Naive thymus-derived CD4-positive, alpha-beta T cell (primary cell): ENCODE measurements around the gene TUBB2B. TPM values are rescaled to one million over a fixed set of nuclear protein-coding genes. Genes with fewer than 3 reads are reported as not detected.

Experiments
- ATAC-seq: fragments of 150-1000 bp; cut with Tn5 transposase; 2 replicates; pipeline ENCODE4 v1.10.0; 2021; ENCODE audit warnings: mild to moderate bottlenecking, moderate library complexity
- CTCF ChIA-PET: fragments of 350-600 bp; sonication (Branson Sonifier 250); formaldehyde crosslinking; loops from one replicate; lab custom pipeline; 2021; ENCODE audit warnings: antibody characterized with exemption; lab: Charles Lee
- POLR2A ChIA-PET: fragments of 350-600 bp; sonication (Branson Sonifier 250); formaldehyde crosslinking; loops from one replicate; lab custom pipeline; 2021; ENCODE audit warnings: antibody characterized with exemption, inconsistent platforms; lab: Charles Lee
- DNase-seq, 9 donors: peaks; one replicate each; pipeline versions ENCODE4 v3.0.0 to v3.0.0-alpha.2; 2020 to 2022; ENCODE audit warnings: mixed read lengths in 1 of 9
- H3K27ac ChIP-seq: one replicate; pipeline ENCODE4 v1.7.0; 2013; ENCODE audit warnings: mild to moderate bottlenecking, low read depth, low read length, moderate library complexity
- H3K27me3 ChIP-seq, 2 donors: one replicate each; pipeline ENCODE4 v1.7.0; 2013; ENCODE audit warnings: low read length in 2 of 2, mild to moderate bottlenecking in 2 of 2, moderate library complexity in 2 of 2; ENCODE audit not compliant: control insufficient read depth in 2 of 2, insufficient read depth in 2 of 2
- H3K36me3 ChIP-seq, 3 experiments: 1 replicate in 2 of 3; 2 replicates in 1 of 3; pipeline ENCODE4 v1.7.0; 2013; ENCODE audit warnings: low read length in 3 of 3, mild to moderate bottlenecking in 3 of 3, moderate library complexity in 1 of 3; ENCODE audit not compliant: insufficient read depth in 3 of 3, control insufficient read depth in 2 of 3
- H3K4me1 ChIP-seq, 2 donors: one replicate each; pipeline ENCODE4 v1.7.0; 2013; ENCODE audit warnings: low read length in 2 of 2, mild to moderate bottlenecking in 2 of 2, moderate library complexity in 1 of 2; ENCODE audit not compliant: control insufficient read depth in 2 of 2, insufficient read depth in 2 of 2
- H3K4me3 ChIP-seq: 2 replicates; pipeline ENCODE4 v1.7.0; 2013; ENCODE audit warnings: mild to moderate bottlenecking, low read length
- H3K9me3 ChIP-seq, 3 experiments: 1 replicate in 2 of 3; 2 replicates in 1 of 3; pipeline ENCODE4 v1.7.0; 2013; ENCODE audit warnings: low read length in 3 of 3; ENCODE audit not compliant: control insufficient read depth in 2 of 3
- H3K27ac Mint-ChIP-seq, 9 donors: one replicate each; pipeline ENCODE4 v1.8.0; 2020 to 2022; ENCODE audit warnings: mixed read lengths in 9 of 9, mild to moderate bottlenecking in 8 of 9, moderate library complexity in 5 of 9, inconsistent platforms in 2 of 9
- H3K27me3 Mint-ChIP-seq, 5 donors: one replicate each; pipeline ENCODE4 v1.8.0; 2021 to 2022; ENCODE audit warnings: mixed read lengths in 5 of 5, mild to moderate bottlenecking in 1 of 5
- H3K36me3 Mint-ChIP-seq, 5 donors: one replicate each; pipeline ENCODE4 v1.8.0; 2020 to 2022; ENCODE audit warnings: mixed read lengths in 5 of 5, mild to moderate bottlenecking in 3 of 5, inconsistent platforms in 1 of 5
- H3K4me1 Mint-ChIP-seq, 7 donors: one replicate each; pipeline ENCODE4 v1.8.0; 2020 to 2022; ENCODE audit warnings: mixed read lengths in 7 of 7, mild to moderate bottlenecking in 3 of 7, inconsistent platforms in 1 of 7
- H3K4me3 Mint-ChIP-seq, 10 donors: one replicate each; pipeline ENCODE4 v1.8.0; 2020 to 2022; ENCODE audit warnings: mild to moderate bottlenecking in 10 of 10, mixed read lengths in 10 of 10, moderate library complexity in 6 of 10, inconsistent platforms in 2 of 10
- H3K9me3 Mint-ChIP-seq, 11 donors: one replicate each; pipeline ENCODE4 v1.8.0; 2020 to 2022; ENCODE audit warnings: mixed read lengths in 11 of 11, mild to moderate bottlenecking in 4 of 11, inconsistent platforms in 1 of 11, moderate library complexity in 1 of 11
- intact Hi-C, 2 donors: fragments of 100-400 bp; cut with micrococcal nuclease; formaldehyde crosslinking; loops; one replicate each; pipeline ENCODE4 v1.15.1; 2023
- polyA plus RNA-seq, 2 donors: library from polyadenylated mRNA; unstranded; fragments of 300-500 nt; fragmentation: Illumina TruSeq; gene quantifications; one replicate each; pipeline ENCODE4 v1.2.3, GENCODE V29; 2021
- total RNA-seq, 6 experiments: library from RNA in 5 of 6; stranded (reverse) in 5 of 6; gene quantifications; 1 replicate in 5 of 6; 2 replicates in 1 of 6; pipeline ENCODE4 v1.2.3 and lab custom pipeline; 2021 to 2026

TUBB2B gene
- total and polyA plus RNA-seq, 7 experiments from 2014 or later, result 0.18 to 1.6 (median 0.40) TPM; not detected in 3

- Histone ChIP-seq H3K36me3 (peaks cover 0 to 69% (median 13%) of the 10 kb centered on the region in 3 experiments), H3K4me3 (no peak overlapping the region), H3K4me1 (peaks cover 9 to 30% of the 10 kb centered on the region in 2 donors), H3K27ac (no peak overlapping the region), H3K27me3 (no peaks in the 10 kb centered on the region), H3K9me3 (no peaks in the 10 kb centered on the region)
- Mint-ChIP-seq H3K27me3 (no peaks in the 10 kb centered on the region), H3K9me3 (no peaks in the 10 kb centered on the region), H3K4me1 (peaks cover 29 to 76% (median 74%) of the 10 kb centered on the region in 7 donors), H3K36me3 (peaks cover 0 to 31% (median 14%) of the 10 kb centered on the region in 5 donors), H3K4me3 (no peak overlapping the region), H3K27ac (no peak overlapping the region)
- ATAC-seq (no peak), DNase-seq (no peak)
- ChIA-PET POLR2A (interaction anchor here (0.9 kb wide), 1 partner anchor 753 kb away, joined by 3 read pairs; no protein-coding TSS in a partner anchor), CTCF (interaction anchor here (0.7 kb wide), 1 partner anchor 17 kb away, joined by 3 read pairs; no protein-coding TSS in a partner anchor)
- intact Hi-C loops, result no loop called here
These were observed 38.2 kb upstream of the TUBB2B start for GRCh38 chr6:3265671-3266070.

- Histone ChIP-seq H3K27ac (no peak overlapping the region), H3K27me3 (no peaks in the 10 kb centered on the region), H3K9me3 (no peaks in the 10 kb centered on the region), H3K4me1 (peaks cover 19 to 35% of the 10 kb centered on the region in 2 donors), H3K4me3 (no peak overlapping the region), H3K36me3 (peaks cover 0 to 57% (median 13%) of the 10 kb centered on the region in 3 experiments)
- intact Hi-C loops, result no loop called here
- H3K27ac Mint-ChIP-seq, result peak overlapping the region in 5 of 9 donors; percentile 26 to 88 (median 38)
- no peak for DNase-seq
- ATAC-seq, result no peak
- ChIA-PET POLR2A (interaction anchor here (0.6 to 0.8 kb wide), 2 partner anchors 298 to 757 kb away, joined by 3 read pairs; a partner anchor contains a TSS), CTCF (no interaction called here)
- H3K4me1 Mint-ChIP-seq, result peaks cover 37 to 81% (median 76%) of the 10 kb centered on the region in 7 donors
- no peaks in the 10 kb centered on the region for H3K27me3 Mint-ChIP-seq
- H3K4me3 Mint-ChIP-seq, result peak overlapping the region in 2 of 10 donors; percentile 17 to 34
- H3K9me3 Mint-ChIP-seq, result peaks cover 0 to 1% (median 0%) of the 10 kb centered on the region in 11 donors
- H3K36me3 Mint-ChIP-seq, result peaks cover 0 to 24% (median 9%) of the 10 kb centered on the region in 5 donors
These were observed 36.9 kb upstream of the TUBB2B start for GRCh38 chr6:3264356-3264755.

GRCh38 chr6:3263096-3263495, 35.6 kb upstream of the TUBB2B start:
- POLR2A ChIA-PET, result no interaction called here
- H3K27ac ChIP-seq, result no peak overlapping the region
- Mint-ChIP-seq H3K4me3 (peak overlapping the region in 7 of 10 donors; percentile 17 to 85 (median 27)), H3K36me3 (peaks cover 0 to 19% (median 5%) of the 10 kb centered on the region in 5 donors), H3K4me1 (peaks cover 33 to 71% (median 68%) of the 10 kb centered on the region in 7 donors), H3K27me3 (no peaks in the 10 kb centered on the region), H3K27ac (peak overlapping the region in 4 of 9 donors; percentile 11 to 55 (median 28)), H3K9me3 (peaks cover 0 to 1% (median 0%) of the 10 kb centered on the region in 11 donors)
- no peak for ATAC-seq
- DNase-seq, result no peak
- no peak overlapping the region for H3K4me3 ChIP-seq
- peaks cover 19 to 35% of the 10 kb centered on the region in 2 donors for H3K4me1 ChIP-seq
- CTCF ChIA-PET, result interaction anchor here (2.2 kb wide), 1 partner anchor 11 kb away, joined by 9 read pairs; no protein-coding TSS in a partner anchor
- intact Hi-C loops, result no loop called here
- H3K36me3 ChIP-seq, result peaks cover 0 to 48% (median 13%) of the 10 kb centered on the region in 3 experiments
- H3K27me3 ChIP-seq, result no peaks in the 10 kb centered on the region
- no peaks in the 10 kb centered on the region for H3K9me3 ChIP-seq

- peak overlapping the region in 6 of 9 donors; percentile 25 to 84 (median 48) for H3K27ac Mint-ChIP-seq
These were observed 34.5 kb upstream of the TUBB2B start for GRCh38 chr6:3261921-3262320.

GRCh38 chr6:3261518-3261820, 34.0 kb upstream of the TUBB2B start:
- Mint-ChIP-seq H3K27ac (peak overlapping the region in 5 of 9 donors; percentile 49 to 87 (median 84)), H3K9me3 (peaks cover 0 to 1% (median 0%) of the 10 kb centered on the region in 11 donors), H3K36me3 (peaks cover 0 to 10% (median 2%) of the 10 kb centered on the region in 5 donors), H3K27me3 (peaks cover 0 to 11% (median 0%) of the 10 kb centered on the region in 5 donors), H3K4me3 (peak overlapping the region; percentile 6 to 99 (median 96)), H3K4me1 (peaks cover 29 to 63% (median 58%) of the 10 kb centered on the region in 7 donors)
- ATAC-seq (no peak), DNase-seq (no peak)
- no peaks in the 10 kb centered on the region for H3K27me3 ChIP-seq
- H3K36me3 ChIP-seq, result peaks cover 0 to 39% (median 8%) of the 10 kb centered on the region in 3 experiments
- intact Hi-C loops, result no loop called here
- no peak overlapping the region for H3K4me3 ChIP-seq
- peaks cover 19 to 35% of the 10 kb centered on the region in 2 donors for H3K4me1 ChIP-seq
- CTCF ChIA-PET, result interaction anchor here (2.2 kb wide), 1 partner anchor 10 kb away, joined by 9 read pairs; no protein-coding TSS in a partner anchor
- no peak overlapping the region for H3K27ac ChIP-seq
- no peaks in the 10 kb centered on the region for H3K9me3 ChIP-seq
- POLR2A ChIA-PET, result no interaction called here

More at GRCh38 chr6:3261921-3262320, 34.5 kb upstream of the TUBB2B start:
- ATAC-seq (no peak), DNase-seq (no peak)
- H3K4me1 ChIP-seq, result peaks cover 19 to 35% of the 10 kb centered on the region in 2 donors
- no peak overlapping the region for H3K4me3 ChIP-seq
- H3K9me3 Mint-ChIP-seq, result peaks cover 0 to 1% (median 0%) of the 10 kb centered on the region in 11 donors
- peaks cover 0 to 40% (median 8%) of the 10 kb centered on the region in 3 experiments for H3K36me3 ChIP-seq
- no peak overlapping the region for H3K27ac ChIP-seq
- ChIA-PET CTCF (interaction anchor here (2.2 kb wide), 1 partner anchor 10 kb away, joined by 9 read pairs; no protein-coding TSS in a partner anchor), POLR2A (no interaction called here)
- H3K4me1 Mint-ChIP-seq, result peaks cover 29 to 63% (median 59%) of the 10 kb centered on the region in 7 donors
- no peaks in the 10 kb centered on the region for H3K9me3 ChIP-seq
- H3K27me3 ChIP-seq, result no peaks in the 10 kb centered on the region
- H3K36me3 Mint-ChIP-seq, result peaks cover 0 to 10% (median 2%) of the 10 kb centered on the region in 5 donors
- H3K4me3 Mint-ChIP-seq, result peak overlapping the region; percentile 6 to 99 (median 90)
- intact Hi-C loops, result no loop called here
- H3K27me3 Mint-ChIP-seq, result peaks cover 0 to 6% (median 0%) of the 10 kb centered on the region in 5 donors

- Mint-ChIP-seq H3K9me3 (peaks cover 0 to 1% (median 0%) of the 10 kb centered on the region in 11 donors), H3K4me3 (peak overlapping the region; percentile 74 to 99 (median 96)), H3K27me3 (peaks cover 0 to 14% (median 0%) of the 10 kb centered on the region in 5 donors), H3K36me3 (peaks cover 0 to 10% (median 2%) of the 10 kb centered on the region in 5 donors), H3K4me1 (peaks cover 28 to 59% (median 54%) of the 10 kb centered on the region in 7 donors), H3K27ac (peak overlapping the region in 8 of 9 donors; percentile 49 to 87 (median 59))
- Histone ChIP-seq H3K27ac (no peak overlapping the region), H3K27me3 (no peaks in the 10 kb centered on the region), H3K36me3 (peaks cover 0 to 34% (median 5%) of the 10 kb centered on the region in 3 experiments), H3K4me3 (peak overlapping the region; percentile 34), H3K9me3 (no peaks in the 10 kb centered on the region), H3K4me1 (peaks cover 19 to 35% of the 10 kb centered on the region in 2 donors)
- no peak for DNase-seq
- CTCF ChIA-PET, result interaction anchor here (0.7 to 2.2 kb wide), 3 partner anchors 9 to 164 kb away, joined by 3 to 9 read pairs (median 3); no protein-coding TSS in a partner anchor
- intact Hi-C loops, result no loop called here
- POLR2A ChIA-PET, result interaction anchor here (0.6 kb wide), 1 partner anchor 62 kb away, joined by 3 read pairs; no protein-coding TSS in a partner anchor
- no peak for ATAC-seq
These were observed 33.5 kb upstream of the TUBB2B start for GRCh38 chr6:3260772-3261517.
